AG08396 (cell line): Measurements from ENCODE around the gene OR13H1.
"Not testable (repeated sequence)": the region's sequence is repeated elsewhere in the genome, so short reads cannot be mapped to it uniquely, and the experiment has no call there.

Source experiments
- DNase-seq: peaks from one replicate; pipeline ENCODE4 v3.0.0; 2012; ENCODE audit warnings: low spot score, mixed read lengths

Gene OR13H1, protein sequence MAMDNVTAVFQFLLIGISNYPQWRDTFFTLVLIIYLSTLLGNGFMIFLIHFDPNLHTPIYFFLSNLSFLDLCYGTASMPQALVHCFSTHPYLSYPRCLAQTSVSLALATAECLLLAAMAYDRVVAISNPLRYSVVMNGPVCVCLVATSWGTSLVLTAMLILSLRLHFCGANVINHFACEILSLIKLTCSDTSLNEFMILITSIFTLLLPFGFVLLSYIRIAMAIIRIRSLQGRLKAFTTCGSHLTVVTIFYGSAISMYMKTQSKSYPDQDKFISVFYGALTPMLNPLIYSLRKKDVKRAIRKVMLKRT

DNA sequence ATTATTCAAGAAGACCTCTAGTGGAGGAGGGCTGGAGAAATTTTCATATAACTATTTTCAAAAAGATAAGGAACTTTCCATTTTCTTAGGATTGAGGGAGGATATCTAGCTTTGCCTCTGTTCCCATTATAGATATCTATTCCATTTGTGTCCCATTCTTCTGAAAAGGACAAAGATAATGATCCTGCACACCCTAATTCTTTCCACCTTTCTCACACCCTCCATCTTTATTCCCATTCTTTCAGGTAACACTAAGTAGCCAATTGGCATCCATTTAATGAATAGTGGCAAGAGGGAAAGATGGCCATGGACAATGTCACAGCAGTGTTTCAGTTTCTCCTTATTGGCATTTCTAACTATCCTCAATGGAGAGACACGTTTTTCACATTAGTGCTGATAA lies at the start of gene OR13H1:
Gene OR13H1 (plus strand): TSS at position 301 of the 400 bp plus-strand sequence. CDS start 0 bp downstream, at position 301.
- no peak for DNase-seq

DNA sequence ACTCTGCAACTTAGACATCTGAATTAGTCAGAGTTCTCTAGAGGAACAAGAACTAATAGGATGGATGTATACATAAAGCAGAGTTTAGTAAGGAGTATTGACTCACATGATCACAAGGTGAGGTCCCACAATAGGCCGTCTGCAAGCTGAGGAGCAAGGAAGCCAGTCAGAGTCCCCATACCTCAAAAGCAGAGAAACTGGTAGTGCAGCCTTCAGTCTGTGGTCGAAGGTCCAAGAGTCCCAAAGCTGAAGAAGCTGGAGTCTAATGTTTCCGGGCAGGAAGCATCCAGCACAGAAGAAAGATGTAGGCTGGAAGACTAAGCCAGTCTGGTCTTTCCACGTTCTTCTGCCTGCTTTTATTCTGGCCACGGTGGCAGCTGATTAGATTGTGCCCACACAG lies 42.3 kb upstream of the OR13H1 start:
- not testable (repeated sequence) for DNase-seq

DNA sequence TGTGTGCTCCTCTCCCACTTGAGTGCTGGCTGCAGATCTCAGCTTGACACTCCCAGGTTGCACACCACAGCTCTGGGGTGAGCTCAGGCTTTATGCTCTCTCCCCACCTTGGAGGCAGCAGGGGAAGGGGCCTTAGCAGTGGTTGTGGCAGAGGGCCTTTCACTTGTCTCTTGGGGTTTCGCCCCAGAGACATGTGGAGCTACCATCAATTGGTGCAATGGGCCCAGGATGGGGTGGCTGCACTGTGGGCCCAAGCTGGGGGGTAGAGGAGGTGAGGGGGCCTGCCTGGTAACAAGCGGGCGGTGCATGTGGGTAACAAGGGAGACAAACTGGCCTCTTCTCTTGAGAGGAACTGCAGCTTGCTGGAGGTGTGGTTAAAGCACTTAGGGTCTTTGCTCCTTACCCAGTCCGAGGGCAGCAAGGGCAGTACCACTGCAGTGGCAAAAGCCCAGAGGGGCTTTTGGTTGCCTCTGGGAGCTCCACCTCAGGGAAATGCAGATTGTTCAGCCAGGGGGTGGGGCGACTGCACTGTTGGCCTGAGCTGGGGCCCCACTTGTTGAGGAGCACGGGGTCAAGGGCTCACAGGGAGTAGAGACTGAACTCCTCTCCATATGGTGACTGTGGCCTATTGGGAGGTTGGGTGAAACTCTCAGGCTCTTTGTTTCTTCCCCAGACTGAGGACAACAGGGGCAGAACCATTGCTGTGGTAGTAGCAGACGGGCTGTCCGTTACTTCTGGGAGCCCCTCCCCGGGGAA lies 30.5 kb upstream of the OR13H1 start:
- DNase-seq = no peak

DNA sequence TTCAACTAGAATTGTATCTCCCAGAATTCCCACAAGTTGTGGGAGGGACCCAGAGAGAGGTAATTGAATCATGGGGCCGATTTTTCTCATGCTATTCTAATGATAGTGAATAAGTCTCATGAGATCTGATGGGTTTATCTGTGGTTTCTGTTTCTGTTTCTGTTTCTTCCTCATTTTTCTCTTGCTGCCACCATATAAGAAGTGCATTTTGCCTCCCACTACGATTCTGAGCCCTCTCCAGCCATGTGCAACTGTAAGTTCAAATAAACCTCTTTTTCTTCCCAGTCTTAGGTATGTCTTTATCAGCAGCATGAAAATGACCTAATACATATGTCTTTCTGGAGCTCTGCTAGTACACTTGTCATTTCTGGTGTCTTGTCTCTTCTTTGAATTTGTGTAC lies 22.1 kb upstream of the OR13H1 start:
- DNase-seq = no peak

DNA sequence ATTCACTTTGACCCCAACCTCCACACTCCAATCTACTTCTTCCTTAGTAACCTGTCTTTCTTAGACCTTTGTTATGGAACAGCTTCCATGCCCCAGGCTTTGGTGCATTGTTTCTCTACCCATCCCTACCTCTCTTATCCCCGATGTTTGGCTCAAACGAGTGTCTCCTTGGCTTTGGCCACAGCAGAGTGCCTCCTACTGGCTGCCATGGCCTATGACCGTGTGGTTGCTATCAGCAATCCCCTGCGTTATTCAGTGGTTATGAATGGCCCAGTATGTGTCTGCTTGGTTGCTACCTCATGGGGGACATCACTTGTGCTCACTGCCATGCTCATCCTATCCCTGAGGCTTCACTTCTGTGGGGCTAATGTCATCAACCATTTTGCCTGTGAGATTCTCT lies 344 bp downstream of the OR13H1 start:
- no peak for DNase-seq

DNA sequence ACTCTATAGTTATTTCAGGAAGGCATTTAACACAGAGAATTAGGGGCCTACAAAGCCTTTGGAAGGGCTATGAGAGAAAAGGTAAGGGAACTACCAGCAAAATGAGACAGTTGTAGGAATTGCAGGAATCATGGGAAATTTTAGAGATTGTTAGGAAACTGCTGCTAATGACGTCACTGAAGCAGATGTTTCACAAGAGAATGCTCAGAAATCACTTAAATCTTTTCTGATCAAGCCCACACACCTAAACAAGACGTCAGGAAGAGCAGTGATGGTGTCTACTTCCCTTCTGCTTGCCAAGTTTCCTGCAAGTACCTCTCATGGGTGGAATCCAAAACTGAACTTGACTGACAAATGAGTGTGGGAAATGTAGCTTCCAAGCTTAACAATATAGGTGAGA lies 5.1 kb downstream of the OR13H1 start:
- no peak for DNase-seq

DNA sequence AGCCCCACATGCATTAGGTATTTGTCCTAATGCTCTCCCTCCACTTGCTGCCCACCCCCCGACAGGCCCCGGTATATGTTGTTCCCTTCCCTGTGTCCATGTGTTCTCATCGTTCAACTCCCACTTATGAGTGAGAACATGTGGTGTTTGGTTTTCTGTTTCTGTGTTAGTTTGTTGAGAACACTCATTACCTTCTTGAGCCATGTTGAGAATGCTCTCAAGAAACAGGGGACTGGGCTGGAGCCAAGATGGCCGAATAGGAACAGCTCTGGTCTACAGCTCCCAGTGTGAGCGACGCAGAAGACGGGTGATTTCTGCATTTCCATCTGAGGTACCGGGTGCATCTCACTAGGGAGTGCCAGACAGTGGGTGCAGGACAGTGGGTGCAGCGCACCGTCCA lies 8.6 kb downstream of the OR13H1 start:
- DNase-seq = not testable (repeated sequence)

DNA sequence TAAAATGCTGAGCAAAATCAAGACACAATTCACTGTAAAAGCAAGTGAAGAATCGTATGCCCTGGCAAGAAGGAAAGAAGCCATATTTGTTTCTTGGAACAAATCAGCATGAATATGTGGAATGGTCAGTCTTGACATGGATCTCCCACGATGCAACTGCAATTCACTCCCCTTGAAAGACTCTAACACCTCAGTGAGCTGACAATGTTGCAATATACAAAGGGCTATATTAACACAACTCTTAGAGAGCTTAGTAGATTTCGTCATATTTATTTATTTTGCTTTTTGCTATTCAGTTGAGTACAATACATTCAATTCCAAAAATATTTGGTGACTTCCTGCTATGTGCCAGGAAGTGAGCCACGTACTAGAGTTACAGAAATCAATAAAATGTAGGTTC lies 14.7 kb downstream of the OR13H1 start:
- DNase-seq = no peak

DNA sequence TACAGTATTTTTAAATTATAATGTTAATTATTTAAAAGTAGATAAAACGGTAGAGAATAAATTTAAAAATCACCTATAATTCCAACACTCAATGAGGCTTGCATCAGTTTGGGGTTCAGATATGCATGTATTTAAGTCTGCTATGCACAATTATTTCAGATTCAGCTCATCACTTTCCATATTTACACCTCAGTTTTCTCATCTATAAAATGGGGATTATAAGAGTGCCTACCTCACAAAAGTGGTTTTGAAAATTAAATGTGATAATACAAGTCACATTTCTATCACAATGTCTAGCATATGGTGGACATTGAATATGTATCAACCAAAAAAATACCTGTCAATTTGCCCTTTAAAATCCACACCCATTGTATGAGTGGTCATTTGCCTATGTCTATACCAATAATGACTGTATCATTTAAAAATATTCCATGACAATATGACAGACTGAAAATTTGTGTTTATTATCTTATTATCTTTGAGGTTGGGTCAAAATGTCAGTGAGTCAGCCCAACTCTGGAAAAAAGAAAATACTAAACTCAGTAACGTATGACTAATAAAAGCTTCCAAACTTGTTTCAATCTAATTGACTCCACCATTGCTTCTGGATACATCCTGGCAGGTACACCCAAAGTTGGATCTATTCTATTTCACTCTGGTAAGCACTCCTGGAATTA lies 20.8 kb downstream of the OR13H1 start:
- no peak for DNase-seq

DNA sequence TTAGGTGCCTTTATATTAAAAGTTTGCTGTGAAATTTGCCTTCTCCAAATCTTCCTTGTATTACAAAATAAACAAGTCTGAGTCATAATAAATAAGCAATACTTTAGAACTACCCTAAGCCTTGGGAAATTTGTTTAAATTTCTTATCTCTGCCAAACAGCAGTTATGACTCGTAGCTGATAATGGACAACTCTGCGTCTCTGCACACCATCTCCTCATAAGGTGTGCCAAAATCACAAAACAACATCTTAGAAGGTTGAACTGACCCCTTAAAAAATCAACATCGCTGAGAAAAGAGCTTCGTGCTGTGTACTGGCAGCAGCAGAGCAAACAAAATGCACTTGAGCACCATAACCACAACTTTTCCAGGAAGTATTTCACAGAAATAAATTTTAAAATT lies 22.0 kb downstream of the OR13H1 start:
- no peak for DNase-seq

DNA sequence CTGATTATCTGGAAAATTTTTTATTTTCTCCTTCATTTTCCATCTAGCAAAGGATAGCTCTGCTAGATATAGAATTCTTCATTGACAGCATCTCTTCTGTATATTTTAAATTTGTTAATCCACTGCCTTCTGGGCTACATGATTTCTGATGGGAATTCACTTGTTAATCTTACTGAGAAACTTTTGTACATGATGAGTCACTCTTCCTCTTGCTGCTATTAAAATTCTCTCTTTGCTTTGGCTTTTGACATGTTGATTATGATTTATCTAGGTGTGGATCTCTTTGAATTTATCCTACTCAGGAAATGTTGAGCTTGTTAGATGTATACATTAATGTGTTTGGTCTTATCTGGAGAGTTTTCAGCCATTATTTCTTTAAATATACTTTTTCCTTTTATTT lies 27.5 kb downstream of the OR13H1 start:
- DNase-seq = no peak

DNA sequence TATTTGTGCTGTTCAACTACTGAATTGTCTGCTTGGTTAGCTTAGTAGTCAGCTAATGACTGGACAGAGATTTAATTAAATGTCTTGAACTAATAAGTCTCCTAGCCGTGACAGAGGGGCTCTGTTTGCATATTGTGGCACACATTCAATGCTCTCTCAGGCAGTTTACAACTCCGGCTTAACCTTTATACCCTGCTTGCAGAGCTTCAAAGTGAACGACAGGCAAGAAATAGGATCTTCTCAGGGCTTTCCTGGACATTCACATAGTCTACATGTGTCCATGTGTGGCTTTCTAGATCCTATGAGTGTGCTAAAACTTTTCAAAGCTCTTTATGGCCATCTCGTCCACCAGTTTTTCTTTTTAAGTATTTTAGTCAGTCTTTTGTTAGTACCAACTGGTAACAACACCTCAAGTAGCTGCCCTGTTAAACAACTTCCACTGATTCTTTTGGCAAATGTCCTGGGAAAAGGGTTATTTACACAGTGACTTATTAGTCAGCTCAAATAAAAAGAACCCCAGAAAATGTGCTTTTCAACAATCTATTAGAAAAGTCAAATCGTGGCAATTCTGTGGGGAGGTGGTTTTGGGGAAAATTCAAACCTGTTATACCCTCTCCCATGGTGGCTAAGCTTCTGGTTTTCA lies 28.6 kb downstream of the OR13H1 start:
- DNase-seq = no peak

DNA sequence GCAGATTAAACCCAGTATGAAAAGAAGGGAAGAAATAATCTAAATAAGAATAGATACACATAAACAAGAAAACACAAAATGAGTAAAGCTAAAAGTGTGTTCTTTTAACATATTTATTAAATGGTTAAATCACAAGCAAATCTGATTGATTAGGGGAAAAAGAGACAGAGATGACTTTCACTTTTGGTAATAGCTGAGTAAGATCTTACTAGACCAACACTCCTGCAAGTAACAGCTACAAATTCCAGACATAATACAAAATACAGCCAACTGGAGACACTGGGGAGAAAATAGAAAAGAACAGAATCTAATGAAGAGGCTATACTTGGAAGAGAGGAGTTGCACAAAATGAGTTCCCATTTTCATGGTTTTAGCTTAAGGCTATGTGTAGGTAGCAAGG lies 33.5 kb downstream of the OR13H1 start:
- DNase-seq = no peak

DNA sequence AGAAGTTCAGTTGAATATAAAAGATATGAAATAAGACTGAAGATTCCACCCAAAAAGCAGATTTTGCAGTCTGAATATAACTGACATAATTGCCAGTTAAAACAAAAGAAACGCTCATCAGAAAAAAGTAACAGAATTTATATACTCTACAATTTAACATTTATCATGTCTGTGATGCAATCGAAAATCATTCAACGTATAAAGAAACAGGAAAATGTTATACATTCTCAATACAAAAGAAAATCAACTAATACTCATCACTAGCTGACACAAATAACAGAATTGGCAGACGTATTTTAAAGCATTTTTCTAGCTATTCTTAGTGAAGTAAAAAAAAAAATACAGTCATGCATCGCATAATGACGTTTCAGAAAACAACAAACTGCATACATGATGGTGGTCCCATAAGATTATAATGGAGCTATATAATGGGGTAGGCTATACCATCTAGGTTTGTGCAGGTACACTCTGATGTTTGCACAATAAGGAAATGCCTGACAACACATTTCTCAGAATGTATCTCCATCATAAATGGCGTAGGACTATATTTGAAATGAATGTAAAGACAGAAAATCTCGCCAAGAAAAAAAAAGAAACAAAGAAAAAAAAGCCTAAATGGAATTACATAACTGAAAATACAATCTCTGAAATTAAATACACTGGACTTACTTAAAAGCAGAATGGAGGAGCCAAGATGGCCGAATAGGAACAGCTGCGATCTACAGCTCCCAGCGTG lies 34.3 kb downstream of the OR13H1 start:
- no peak for DNase-seq

DNA sequence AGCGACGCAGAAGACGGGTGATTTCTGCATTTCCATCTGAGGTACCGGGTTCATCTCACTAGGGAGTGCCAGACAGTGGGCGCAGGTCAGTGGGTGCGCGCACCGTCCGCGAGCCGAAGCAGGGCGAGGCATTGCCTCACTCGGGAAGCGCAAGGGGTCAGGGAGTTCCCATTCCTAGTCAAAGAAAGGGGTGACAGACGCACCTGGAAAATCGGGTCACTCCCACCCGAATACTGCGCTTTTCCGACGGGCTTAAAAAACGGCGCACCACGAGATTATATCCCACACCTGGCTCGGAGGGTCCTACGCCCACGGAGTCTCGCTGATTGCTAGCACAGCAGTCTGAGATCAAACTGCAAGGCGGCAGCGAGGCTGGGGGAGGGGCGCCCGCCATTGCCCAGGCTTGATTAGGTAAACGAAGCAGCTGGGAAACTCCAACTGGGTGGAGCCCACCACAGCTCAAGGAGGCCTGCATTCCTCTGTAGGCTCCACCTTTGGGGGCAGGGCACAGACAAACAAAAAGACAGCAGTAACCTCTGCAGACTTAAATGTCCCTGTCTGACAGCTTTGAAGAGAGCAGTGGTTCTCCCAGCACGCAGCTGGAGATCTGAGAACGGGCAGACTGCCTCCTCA lies 35.0 kb downstream of the OR13H1 start:
- not testable (repeated sequence) for DNase-seq

DNA sequence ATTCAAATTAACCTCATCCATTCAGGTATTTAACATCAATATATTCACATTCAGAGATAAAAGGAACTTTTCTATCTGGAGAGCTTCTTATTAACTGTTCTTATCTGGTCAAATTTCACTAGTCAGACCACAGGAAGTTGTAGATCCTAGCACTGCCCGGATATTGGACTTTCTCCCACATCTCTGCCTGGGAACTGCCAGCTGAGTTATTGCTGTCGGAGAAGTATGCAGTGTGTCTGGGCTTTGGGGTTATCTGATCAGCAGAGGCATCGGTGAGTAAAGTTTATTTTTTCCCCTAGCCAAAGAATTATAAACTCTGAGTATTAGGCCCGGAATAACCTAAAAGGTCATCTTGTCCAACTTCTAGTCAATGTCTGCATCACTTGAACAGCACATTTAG lies 45.1 kb downstream of the OR13H1 start:
- no peak for DNase-seq
